SU-DHL-6 (cell line): ENCODE measurements around the gene EMID1.

Source experiments
- H2AFZ ChIP-seq: fragments of 200-600 bp; sonication (generic); 2 replicates; pipeline ENCODE4 v1.6.1; 2014; ENCODE audit warnings: low read depth, mild to moderate bottlenecking, moderate library complexity, mixed read lengths, antibody characterized with exemption, low read length; ENCODE audit not compliant: severe bottlenecking
- H3F3A ChIP-seq: fragments of 200-600 bp; shearing (Covaris generic); 2 replicates; pipeline ENCODE4 v1.6.0; 2016; ENCODE audit warnings: antibody characterized with exemption, mild to moderate bottlenecking; ENCODE audit not compliant: insufficient read depth
- H3K27ac ChIP-seq: fragments of 200-600 bp; sonication (generic); 2 replicates; pipeline ENCODE4 v1.5.1; 2016; ENCODE audit warnings: low read depth, mild to moderate bottlenecking, low read length, moderate library complexity, mixed read lengths
- H3K27me3 ChIP-seq: fragments of 200-600 bp; sonication (generic), shearing (Covaris generic); 2 replicates; pipeline ENCODE4 v1.6.0; 2014; ENCODE audit warnings: mild to moderate bottlenecking, low read length
- H3K36me3 ChIP-seq: fragments of 200-600 bp; sonication (generic); 2 replicates; pipeline ENCODE4 v1.6.1; 2014; ENCODE audit warnings: mild to moderate bottlenecking, low read length, mixed read lengths
- H3K4me2 ChIP-seq: fragments of 300-600, 200-600 bp; shearing (Covaris generic), sonication (generic); 2 replicates; pipeline ENCODE4 v1.6.0; 2014; ENCODE audit warnings: low read length, low read depth, mild to moderate bottlenecking; ENCODE audit not compliant: poor library complexity, severe bottlenecking
- H3K4me3 ChIP-seq: fragments of 200-600 bp; sonication (generic); 2 replicates; pipeline ENCODE4 v1.5.1; 2014; ENCODE audit warnings: antibody characterized with exemption, low read length, mild to moderate bottlenecking, mixed read lengths; ENCODE audit not compliant: insufficient read depth, poor library complexity, severe bottlenecking
- H3K79me2 ChIP-seq: fragments of 200-600 bp; sonication (generic); 2 replicates; pipeline ENCODE4 v1.6.1; 2014; ENCODE audit warnings: mild to moderate bottlenecking, low read length, moderate library complexity; ENCODE audit not compliant: insufficient read depth
- H3K9ac ChIP-seq: fragments of 200-600 bp; sonication (generic); 2 replicates; pipeline ENCODE4 v1.7.0; 2014; ENCODE audit warnings: mild to moderate bottlenecking, low read length
- H3K9me2 ChIP-seq: fragments of 200-600 bp; sonication (generic); replicated peaks from 2 replicates; pipeline ENCODE4 v1.6.1; 2014; ENCODE audit warnings: low read length; ENCODE audit not compliant: insufficient read depth
- H3K9me3 ChIP-seq: fragments of 200-600 bp; sonication (generic); 2 replicates; pipeline ENCODE4 v1.6.1; 2014; ENCODE audit warnings: low read length, mixed read lengths; ENCODE audit not compliant: insufficient read depth
- H4K20me1 ChIP-seq: fragments of 200-600 bp; sonication (generic); 2 replicates; pipeline ENCODE4 v1.6.1; 2014; ENCODE audit warnings: low read depth, mild to moderate bottlenecking, antibody characterized with exemption, low read length, moderate library complexity, mixed read lengths
- EZH2phosphoT487 ChIP-seq: fragments of 200-600 bp; sonication (generic), shearing (Covaris generic); conservative IDR thresholded peaks from 2 replicates; pipeline ENCODE4 v1.6.1; 2018; ENCODE audit warnings: mild to moderate bottlenecking, antibody characterized with exemption, low read length, moderate library complexity, mixed read lengths
- TF ChIP-seq, protein P1 (sequence below): fragments of 200-600 bp; sonication (generic); IDR thresholded peaks from one replicate; pipeline ENCODE4 v1.5.1; 2017; ENCODE audit warnings: antibody characterized with exemption, mild to moderate bottlenecking, low read length, moderate library complexity; ENCODE audit not compliant: insufficient read depth, poor library complexity, severe bottlenecking

The EMID1 gene

DNA sequence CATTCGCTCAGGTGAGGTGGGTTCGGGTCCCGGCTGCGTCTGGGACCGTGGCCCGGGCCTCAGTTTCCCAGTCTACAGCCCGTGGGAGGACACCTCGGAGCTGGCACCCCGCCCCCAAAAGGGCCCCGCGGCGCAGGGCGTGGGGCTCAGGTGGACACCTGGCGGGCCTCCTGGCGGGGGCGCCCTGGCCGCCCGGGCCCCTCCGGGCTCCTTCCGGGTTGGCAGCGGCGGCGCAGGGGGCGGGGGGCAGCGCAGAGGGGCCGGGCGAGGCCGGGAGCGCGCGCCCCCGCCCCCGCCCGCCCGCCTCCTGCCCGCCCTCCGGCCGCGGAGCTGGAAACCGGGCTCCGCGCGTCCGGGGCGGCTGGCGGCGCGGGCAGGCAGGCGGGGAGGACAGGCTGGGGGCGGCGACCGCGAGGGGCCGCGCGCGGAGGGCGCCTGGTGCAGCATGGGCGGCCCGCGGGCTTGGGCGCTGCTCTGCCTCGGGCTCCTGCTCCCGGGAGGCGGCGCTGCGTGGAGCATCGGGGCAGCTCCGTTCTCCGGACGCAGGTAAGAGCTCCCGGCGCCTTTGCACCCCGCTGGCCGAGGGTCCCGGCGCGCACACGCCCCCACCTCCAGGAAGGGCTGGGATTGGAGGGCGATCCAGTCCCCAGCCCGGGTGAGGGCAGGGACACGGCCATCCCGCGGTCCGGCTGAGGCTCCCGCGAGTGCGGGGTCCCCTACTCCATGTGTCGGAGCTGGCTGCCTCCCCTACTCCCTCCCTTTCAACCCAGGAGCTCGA lies at the start of gene EMID1:
TSS of gene EMID1 (plus strand) at position 303 of the 778 bp plus-strand sequence. CDS start at position 446, 143 bp downstream.
- Histone ChIP-seq H3K4me2 (no peak within 1 kb of the TSS), H3K27ac (no peak within 1 kb of the TSS), H3K9me2 (no peaks in the 10 kb centered on the region), H3K9ac (no peak within 1 kb of the TSS), H3K4me3 (no peak within 1 kb of the TSS), H3K79me2 (no peaks in the 10 kb centered on the region), H3K36me3 (no peaks in the 10 kb centered on the region), H3K27me3 (no peaks in the 10 kb centered on the region), H4K20me1 (no peaks in the 10 kb centered on the region), H2AFZ (no peak within 1 kb of the TSS), H3K9me3 (no peaks in the 10 kb centered on the region), H3F3A (no peaks in the 10 kb centered on the region)
- no peak for TF ChIP-seq EZH2phosphoT487
- TF ChIP-seq, protein P1, sequence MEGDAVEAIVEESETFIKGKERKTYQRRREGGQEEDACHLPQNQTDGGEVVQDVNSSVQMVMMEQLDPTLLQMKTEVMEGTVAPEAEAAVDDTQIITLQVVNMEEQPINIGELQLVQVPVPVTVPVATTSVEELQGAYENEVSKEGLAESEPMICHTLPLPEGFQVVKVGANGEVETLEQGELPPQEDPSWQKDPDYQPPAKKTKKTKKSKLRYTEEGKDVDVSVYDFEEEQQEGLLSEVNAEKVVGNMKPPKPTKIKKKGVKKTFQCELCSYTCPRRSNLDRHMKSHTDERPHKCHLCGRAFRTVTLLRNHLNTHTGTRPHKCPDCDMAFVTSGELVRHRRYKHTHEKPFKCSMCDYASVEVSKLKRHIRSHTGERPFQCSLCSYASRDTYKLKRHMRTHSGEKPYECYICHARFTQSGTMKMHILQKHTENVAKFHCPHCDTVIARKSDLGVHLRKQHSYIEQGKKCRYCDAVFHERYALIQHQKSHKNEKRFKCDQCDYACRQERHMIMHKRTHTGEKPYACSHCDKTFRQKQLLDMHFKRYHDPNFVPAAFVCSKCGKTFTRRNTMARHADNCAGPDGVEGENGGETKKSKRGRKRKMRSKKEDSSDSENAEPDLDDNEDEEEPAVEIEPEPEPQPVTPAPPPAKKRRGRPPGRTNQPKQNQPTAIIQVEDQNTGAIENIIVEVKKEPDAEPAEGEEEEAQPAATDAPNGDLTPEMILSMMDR = no peak

DNA sequence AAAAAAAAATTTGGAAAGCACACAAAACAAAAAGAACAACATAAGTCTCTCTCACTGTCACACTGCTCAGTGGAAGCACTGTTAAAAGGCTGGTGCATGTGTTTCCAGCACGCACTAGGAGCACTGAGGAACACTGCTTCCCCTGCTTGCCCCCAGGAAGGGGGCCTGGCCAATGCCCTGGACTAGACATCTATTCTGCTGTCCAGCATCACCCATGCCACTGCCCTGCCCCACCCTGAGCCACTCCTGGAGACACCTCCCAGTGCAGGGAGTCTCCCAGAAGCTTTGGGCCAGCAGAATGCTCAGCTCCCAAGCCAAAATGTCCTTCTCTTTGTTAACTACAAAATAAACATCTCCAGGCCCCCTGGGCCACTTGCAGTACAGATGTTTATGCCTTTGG lies 49.7 kb upstream of the EMID1 start:
- H3K36me3 ChIP-seq = no peaks in the 10 kb centered on the region
- no peak overlapping the region for H3K9ac ChIP-seq
- H3F3A ChIP-seq = no peaks in the 10 kb centered on the region
- H3K4me3 ChIP-seq = no peak overlapping the region
- no peaks in the 10 kb centered on the region for H3K9me2 ChIP-seq
- H3K79me2 ChIP-seq = no peaks in the 10 kb centered on the region
- H3K27ac ChIP-seq = no peak overlapping the region
- no peaks in the 10 kb centered on the region for H3K27me3 ChIP-seq
- H4K20me1 ChIP-seq = no peaks in the 10 kb centered on the region
- H3K9me3 ChIP-seq = no peaks in the 10 kb centered on the region
- no peak for TF ChIP-seq EZH2phosphoT487
- no peak overlapping the region for H3K4me2 ChIP-seq
- H2AFZ ChIP-seq = no peak overlapping the region

DNA sequence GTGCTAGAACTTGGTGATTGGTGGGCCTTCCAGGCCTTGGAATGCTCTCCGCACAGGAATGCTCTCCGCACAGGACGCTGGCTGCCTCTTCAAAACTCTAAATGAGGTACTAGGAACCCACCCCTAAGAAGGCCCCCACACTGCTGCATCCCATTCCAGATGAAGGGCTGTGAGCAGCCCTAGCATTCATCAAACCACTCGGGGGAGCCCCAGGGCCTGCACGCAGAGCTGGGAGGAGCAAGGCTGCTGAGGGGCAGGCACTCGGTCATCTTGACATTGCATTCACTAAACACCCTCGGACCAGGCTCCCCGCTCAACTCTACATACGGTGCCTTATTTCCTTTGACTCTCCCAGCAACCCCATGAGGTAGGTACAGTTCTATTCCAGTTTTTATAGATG lies 49.2 kb upstream of the EMID1 start:
- Histone ChIP-seq H4K20me1 (no peaks in the 10 kb centered on the region), H3F3A (no peaks in the 10 kb centered on the region), H2AFZ (no peak overlapping the region), H3K9me2 (no peaks in the 10 kb centered on the region), H3K36me3 (no peaks in the 10 kb centered on the region), H3K4me3 (no peak overlapping the region), H3K4me2 (no peak overlapping the region), H3K79me2 (no peaks in the 10 kb centered on the region), H3K27me3 (no peaks in the 10 kb centered on the region), H3K27ac (no peak overlapping the region), H3K9ac (no peak overlapping the region), H3K9me3 (no peaks in the 10 kb centered on the region)
- no peak for TF ChIP-seq EZH2phosphoT487
- TF ChIP-seq, protein P1 = no peak

DNA sequence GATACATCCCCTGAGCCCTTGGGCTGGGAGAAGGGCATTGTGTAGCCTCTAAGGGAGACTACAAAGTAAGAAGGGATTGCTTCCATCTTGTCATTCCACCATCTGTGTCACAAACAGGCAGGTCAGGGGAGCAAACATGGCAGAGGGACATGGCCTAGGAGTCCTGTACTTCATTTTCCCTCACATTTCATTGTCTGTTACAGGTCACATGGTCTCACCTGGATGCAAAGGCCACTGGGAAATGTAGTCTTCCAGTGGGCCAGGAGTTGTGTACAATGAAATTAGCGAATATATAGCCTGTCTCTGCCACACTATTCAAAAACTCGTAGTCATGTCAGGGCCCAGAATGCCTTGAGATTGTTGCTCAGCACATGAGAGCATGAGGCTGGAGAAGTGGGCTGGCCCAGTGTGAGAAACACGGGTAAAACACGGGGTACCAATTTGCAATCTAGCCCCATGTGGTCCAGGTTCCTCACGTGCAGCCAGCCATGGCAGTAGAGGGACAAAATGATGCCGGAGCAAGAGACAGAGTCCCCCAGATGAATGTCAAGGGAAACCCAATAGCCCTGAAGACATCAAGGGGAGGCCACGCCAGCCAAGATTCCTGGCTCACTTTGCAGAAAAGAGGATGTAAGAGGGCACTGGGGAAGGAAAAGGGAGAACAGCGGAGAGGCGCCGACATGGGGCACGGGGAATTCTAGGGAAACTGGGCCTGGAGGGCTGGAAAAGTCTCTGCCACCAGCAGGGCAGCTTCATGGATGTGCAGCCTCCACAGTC lies 47.7 kb upstream of the EMID1 start:
- H3K27ac ChIP-seq = no peak overlapping the region
- H3K9me3 ChIP-seq = no peaks in the 10 kb centered on the region
- TF ChIP-seq EZH2phosphoT487 = no peak
- TF ChIP-seq, protein P1 = no peak
- no peak overlapping the region for H2AFZ ChIP-seq
- no peaks in the 10 kb centered on the region for H3K79me2 ChIP-seq
- H3K27me3 ChIP-seq = no peaks in the 10 kb centered on the region
- no peak overlapping the region for H3K9ac ChIP-seq
- H3K36me3 ChIP-seq = no peaks in the 10 kb centered on the region
- H4K20me1 ChIP-seq = no peaks in the 10 kb centered on the region
- H3K9me2 ChIP-seq = no peaks in the 10 kb centered on the region
- no peak overlapping the region for H3K4me3 ChIP-seq
- H3F3A ChIP-seq = no peaks in the 10 kb centered on the region
- H3K4me2 ChIP-seq = no peak overlapping the region
